Ovary (tissue), 9 donors: ENCODE data around the gene TDRD9. TPM values are rescaled to one million over a fixed set of nuclear protein-coding genes. Genes with fewer than 3 reads are reported as not detected.

Experiments used
- DNase-seq, 5 donors: peaks; one replicate each; pipeline ENCODE4 v3.0.0-alpha.2; 2019 to 2020
- H3K27ac ChIP-seq, 2 donors: fragments of 200-600 bp; one replicate each; pipeline versions ENCODE4 v1.5.1 to v1.8.0; 2019 to 2022
- H3K27me3 ChIP-seq: fragments of 200-600 bp; one replicate; pipeline ENCODE4 v1.8.0; 2022
- H3K36me3 ChIP-seq: fragments of 200-600 bp; sonication (generic); one replicate; pipeline ENCODE4 v1.5.1; 2019
- H3K4me1 ChIP-seq: one replicate; pipeline ENCODE4 v1.8.1; 2013; ENCODE audit warnings: mild to moderate bottlenecking, moderate library complexity; ENCODE audit not compliant: insufficient read depth
- H3K4me3 ChIP-seq: fragments of 200-600 bp; sonication (generic); one replicate; pipeline ENCODE4 v1.5.1; 2017
- H3K9me3 ChIP-seq, 2 donors: fragments of 200-600 bp in 1 of 2; sonication (generic) in 1 of 2; one replicate each; pipeline versions ENCODE4 v1.5.1 to v1.8.1; 2013 to 2019; ENCODE audit warnings: mild to moderate bottlenecking in 1 of 2, moderate library complexity in 1 of 2
- EP300 ChIP-seq: sonication (generic); formaldehyde crosslinking; IDR thresholded peaks from one replicate; pipeline ENCODE4 v1.6.1; 2017; ENCODE audit warnings: antibody characterized with exemption
- POLR2A ChIP-seq: fragments of 450-650 bp; IDR thresholded peaks from one replicate; pipeline ENCODE4 v1.6.1; 2017; ENCODE audit warnings: antibody characterized with exemption, mild to moderate bottlenecking, moderate library complexity
- WGBS, 3 donors: extraction: QIAGEN DNeasy Blood & Tissue Kit in 1 of 3; methylation state at CpG; one replicate each; pipeline versions ENCODE4 v1.1.5 to v1.1.7; 2013 to 2017; 5-methylcytosine and 5-hydroxymethylcytosine counted together
- intact Hi-C, 4 donors: fragments of 100-400 bp; cut with DNase I; formaldehyde crosslinking; loops; one replicate each; pipeline versions ENCODE4 v1.11.0 to v1.15.1; 2022 to 2023
- polyA plus RNA-seq, 2 donors: library from polyadenylated mRNA; stranded (reverse); fragments of 200-250 nt in 1 of 2; fragments of 350-450 nt in 1 of 2; fragmentation: Illumina TruSeq in 1 of 2; extraction: RNeasy Lipid Tissue Mini Kit (QIAGEN cat#74804) in 1 of 2; gene quantifications; one replicate each; pipeline ENCODE4 v1.2.3, GENCODE V29; 2013 to 2014
- total RNA-seq, 7 donors: library from RNA; depleted of rRNA in 2 of 7; stranded (reverse); fragments of >200 nt in 2 of 7; fragmentation: NEBNext Ultra II Directional in 3 of 7; extraction: Animal tissue kit (Norgen Biotek cat#: 25700) in 3 of 7; gene quantifications; one replicate each; pipeline versions ENCODE4 v1.1.0 to v1.2.4, GENCODE V29; 2016 to 2023
- TF ChIP-seq, protein P1 (sequence below), 3 donors: fragments of 450-650 bp in 2 of 3; fragments of 200-600 bp in 1 of 3; IDR thresholded peaks; one replicate each; pipeline versions ENCODE4 v1.5.1 to v1.8.0; 2016 to 2022; ENCODE audit warnings: antibody characterized with exemption in 3 of 3, mild to moderate bottlenecking in 1 of 3
- donor health status: DM: no; HTN: no; CAD: no; lungs with moderate emphysema.
- donor health status: DM: no; HTN: no; CAD: no.
- donor health status: Bipolar disorder and iron deficiency.
- donor health status: DM: yes; HTN: yes; CAD: no.
- donor health status: DM: no; HTN: no; CAD: no.
- donor health status: DM: yes; HTN: yes; CAD: no.

The TDRD9 gene
- total and polyA plus RNA-seq, 9 donors, result 0.23 to 5.1 (median 0.83) TPM

GRCh38 chr14:103989964-103990363 lies 61.7 kb downstream of the TDRD9 start:
- Histone ChIP-seq H3K36me3 (no peaks in the 10 kb centered on the region), H3K4me1 (no peaks in the 10 kb centered on the region), H3K27me3 (no peaks in the 10 kb centered on the region), H3K9me3 (no peaks in the 10 kb centered on the region), H3K27ac (no peak overlapping the region), H3K4me3 (no peak overlapping the region)
- TF ChIP-seq EP300, result no peak
- TF ChIP-seq, protein P1, sequence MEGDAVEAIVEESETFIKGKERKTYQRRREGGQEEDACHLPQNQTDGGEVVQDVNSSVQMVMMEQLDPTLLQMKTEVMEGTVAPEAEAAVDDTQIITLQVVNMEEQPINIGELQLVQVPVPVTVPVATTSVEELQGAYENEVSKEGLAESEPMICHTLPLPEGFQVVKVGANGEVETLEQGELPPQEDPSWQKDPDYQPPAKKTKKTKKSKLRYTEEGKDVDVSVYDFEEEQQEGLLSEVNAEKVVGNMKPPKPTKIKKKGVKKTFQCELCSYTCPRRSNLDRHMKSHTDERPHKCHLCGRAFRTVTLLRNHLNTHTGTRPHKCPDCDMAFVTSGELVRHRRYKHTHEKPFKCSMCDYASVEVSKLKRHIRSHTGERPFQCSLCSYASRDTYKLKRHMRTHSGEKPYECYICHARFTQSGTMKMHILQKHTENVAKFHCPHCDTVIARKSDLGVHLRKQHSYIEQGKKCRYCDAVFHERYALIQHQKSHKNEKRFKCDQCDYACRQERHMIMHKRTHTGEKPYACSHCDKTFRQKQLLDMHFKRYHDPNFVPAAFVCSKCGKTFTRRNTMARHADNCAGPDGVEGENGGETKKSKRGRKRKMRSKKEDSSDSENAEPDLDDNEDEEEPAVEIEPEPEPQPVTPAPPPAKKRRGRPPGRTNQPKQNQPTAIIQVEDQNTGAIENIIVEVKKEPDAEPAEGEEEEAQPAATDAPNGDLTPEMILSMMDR (IDR thresholded peaks at IDR 0.05), result no peak
- TF ChIP-seq POLR2A, result no peak
- WGBS, 3 donors, result 87 to 95% (median 92%) methylated on average over 4 of the region's 4 CpGs
- DNase-seq, result no peak
- intact Hi-C loops, result no loop called here

GRCh38 chr14:103994535-103995184 lies 66.4 kb downstream of the TDRD9 start:
- no peak overlapping the region for H3K4me3 ChIP-seq
- H3K4me1 ChIP-seq, result no peaks in the 10 kb centered on the region
- H3K36me3 ChIP-seq, result no peaks in the 10 kb centered on the region
- intact Hi-C loops, result no loop called here
- no peaks in the 10 kb centered on the region for H3K27me3 ChIP-seq
- no peaks in the 10 kb centered on the region for H3K9me3 ChIP-seq
- TF ChIP-seq EP300 (no peak), POLR2A (no peak)
- TF ChIP-seq, protein P1 (IDR thresholded peaks at IDR 0.05), result no peak
- H3K27ac ChIP-seq, result no peak overlapping the region
- WGBS, 3 donors, result 68 to 76% (median 71%) methylated on average over 5 of the region's 5 CpGs
- no peak for DNase-seq

- Histone ChIP-seq H3K4me1 (no peaks in the 10 kb centered on the region), H3K9me3 (no peaks in the 10 kb centered on the region), H3K36me3 (no peaks in the 10 kb centered on the region), H3K27ac (no peak overlapping the region), H3K4me3 (no peak overlapping the region), H3K27me3 (no peaks in the 10 kb centered on the region)
- TF ChIP-seq POLR2A, result no peak
- TF ChIP-seq EP300, result no peak
- TF ChIP-seq, protein P1 (IDR thresholded peaks at IDR 0.05), result no peak
- intact Hi-C loops, result no loop called here
- DNase-seq, result no peak
- 56 to 79% (median 76%) methylated on average over 5 of the region's 5 CpGs for WGBS, 3 donors
Observed at GRCh38 chr14:103995876-103996275, 67.6 kb downstream of the TDRD9 start.

GRCh38 chr14:103997391-103997790 lies 69.1 kb downstream of the TDRD9 start:
- WGBS, 3 donors, result 62 to 74% (median 71%) methylated on average over 8 of the region's 8 CpGs
- no peak for DNase-seq
- no peaks in the 10 kb centered on the region for H3K4me1 ChIP-seq
- H3K27ac ChIP-seq, result no peak overlapping the region
- TF ChIP-seq, protein P1 (IDR thresholded peaks at IDR 0.05), result no peak
- TF ChIP-seq POLR2A (no peak), EP300 (no peak)
- no peaks in the 10 kb centered on the region for H3K36me3 ChIP-seq
- no peaks in the 10 kb centered on the region for H3K9me3 ChIP-seq
- H3K27me3 ChIP-seq, result no peaks in the 10 kb centered on the region
- intact Hi-C loops, result no loop called here
- no peak overlapping the region for H3K4me3 ChIP-seq
